HUES6 (cell line): Measurements from ENCODE around the gene TBC1D3I.
"Not testable (repeated sequence)": the region's sequence is repeated elsewhere in the genome, so short reads cannot be mapped to it uniquely, and the experiment has no call there.

Source experiments
- H3K27ac ChIP-seq: 2 replicates; pipeline ENCODE4 v1.7.0; 2013; ENCODE audit warnings: low read depth, mild to moderate bottlenecking, low read length, inconsistent platforms
- H3K27me3 ChIP-seq: 2 replicates; pipeline ENCODE4 v1.6.1; 2013; ENCODE audit warnings: low read length; ENCODE audit not compliant: control insufficient read depth, insufficient read depth
- H3K36me3 ChIP-seq: 2 replicates; pipeline ENCODE4 v1.6.1; 2013; ENCODE audit warnings: low read length; ENCODE audit not compliant: control insufficient read depth, insufficient read depth
- H3K4me1 ChIP-seq: 2 replicates; pipeline ENCODE4 v1.6.1; 2013; ENCODE audit warnings: low read length; ENCODE audit not compliant: control insufficient read depth, insufficient read depth
- H3K4me3 ChIP-seq: 2 replicates; pipeline ENCODE4 v1.5.1; 2013; ENCODE audit warnings: low read depth, low read length
- H3K9ac ChIP-seq: one replicate; pipeline ENCODE4 v1.6.1; 2013; ENCODE audit warnings: mild to moderate bottlenecking, low read length
- H3K9me3 ChIP-seq: 2 replicates; pipeline ENCODE4 v1.6.1; 2013; ENCODE audit warnings: low read depth, low read length; ENCODE audit not compliant: control insufficient read depth, insufficient read depth

Gene TBC1D3I

GRCh38 chr17:36215406-36216308, 48.7 kb downstream of the TBC1D3I start:
- not testable (repeated sequence) for H3K36me3 ChIP-seq, H3K27me3 ChIP-seq, H3K9ac ChIP-seq, H3K4me3 ChIP-seq, H3K9me3 ChIP-seq, H3K4me1 ChIP-seq, H3K27ac ChIP-seq

GRCh38 chr17:36214918-36215317, 49.5 kb downstream of the TBC1D3I start:
- H3K27ac ChIP-seq: no peak overlapping the region
- H3K9ac ChIP-seq: no peak overlapping the region
- no peaks in the 10 kb centered on the region for H3K4me1 ChIP-seq
- no peaks in the 10 kb centered on the region for H3K36me3 ChIP-seq
- no peaks in the 10 kb centered on the region for H3K9me3 ChIP-seq
- no peak overlapping the region for H3K4me3 ChIP-seq
- H3K27me3 ChIP-seq: no peaks in the 10 kb centered on the region

- H3K4me1 ChIP-seq: no peaks in the 10 kb centered on the region
- no peaks in the 10 kb centered on the region for H3K36me3 ChIP-seq
- H3K9ac ChIP-seq: no peak overlapping the region
- H3K4me3 ChIP-seq: no peak overlapping the region
- H3K27me3 ChIP-seq: no peaks in the 10 kb centered on the region
- no peaks in the 10 kb centered on the region for H3K9me3 ChIP-seq
- H3K27ac ChIP-seq: no peak overlapping the region
Measured at GRCh38 chr17:36213695-36214094, 50.7 kb downstream of the TBC1D3I start.

GRCh38 chr17:36212966-36213365, 51.4 kb downstream of the TBC1D3I start:
- H3K4me1 ChIP-seq: no peaks in the 10 kb centered on the region
- no peaks in the 10 kb centered on the region for H3K36me3 ChIP-seq
- H3K4me3 ChIP-seq: no peak overlapping the region
- H3K27ac ChIP-seq: no peak overlapping the region
- H3K9me3 ChIP-seq: no peaks in the 10 kb centered on the region
- no peaks in the 10 kb centered on the region for H3K27me3 ChIP-seq
- H3K9ac ChIP-seq: no peak overlapping the region

- no peak overlapping the region for H3K9ac ChIP-seq
- no peak overlapping the region for H3K27ac ChIP-seq
- H3K27me3 ChIP-seq: no peaks in the 10 kb centered on the region
- H3K36me3 ChIP-seq: no peaks in the 10 kb centered on the region
- no peaks in the 10 kb centered on the region for H3K4me1 ChIP-seq
- H3K4me3 ChIP-seq: no peak overlapping the region
- no peaks in the 10 kb centered on the region for H3K9me3 ChIP-seq
Measured at GRCh38 chr17:36212272-36212605, 52.1 kb downstream of the TBC1D3I start.

- H3K4me1 ChIP-seq, H3K27me3 ChIP-seq, H3K4me3 ChIP-seq, H3K9me3 ChIP-seq, H3K27ac ChIP-seq, H3K36me3 ChIP-seq, H3K9ac ChIP-seq: not testable (repeated sequence)
Measured at GRCh38 chr17:36211484-36212271, 52.7 kb downstream of the TBC1D3I start.

GRCh38 chr17:36210439-36211211, 53.7 kb downstream of the TBC1D3I start, which contains the start of gene CCL4L2:
Gene CCL4L2, plus strand, starts transcription at chr17:36211063.
- not testable (repeated sequence) for H3K9ac ChIP-seq, H3K36me3 ChIP-seq, H3K27me3 ChIP-seq, H3K4me1 ChIP-seq, H3K27ac ChIP-seq, H3K9me3 ChIP-seq, H3K4me3 ChIP-seq

GRCh38 chr17:36209575-36209974, 54.8 kb downstream of the TBC1D3I start:
- Histone ChIP-seq H3K4me1 (no peaks in the 10 kb centered on the region), H3K4me3 (no peak overlapping the region), H3K36me3 (no peaks in the 10 kb centered on the region), H3K27ac (no peak overlapping the region), H3K27me3 (no peaks in the 10 kb centered on the region), H3K9ac (no peak overlapping the region), H3K9me3 (no peaks in the 10 kb centered on the region)

- not testable (repeated sequence) for H3K27me3 ChIP-seq, H3K4me1 ChIP-seq, H3K4me3 ChIP-seq, H3K36me3 ChIP-seq, H3K27ac ChIP-seq, H3K9me3 ChIP-seq, H3K9ac ChIP-seq
Measured at GRCh38 chr17:36207383-36207782, 57.0 kb downstream of the TBC1D3I start.

- not testable (repeated sequence) for H3K36me3 ChIP-seq
Measured at GRCh38 chr17:36206486-36206821, 57.9 kb downstream of the TBC1D3I start.

More at GRCh38 chr17:36206486-36206821, 57.9 kb downstream of the TBC1D3I start:
- not testable (repeated sequence) for H3K27ac ChIP-seq, H3K4me1 ChIP-seq, H3K4me3 ChIP-seq, H3K9ac ChIP-seq, H3K27me3 ChIP-seq, H3K9me3 ChIP-seq
